Stimulated activated CD4-positive, alpha-beta T cell treated with anti-CD3 and anti-CD28 coated beads, Interleukin-15, amount 100 ng/mL, for 24 hours (primary cell): ENCODE data around the gene ACER3.
"Not testable (repeated sequence)": the region's sequence is repeated elsewhere in the genome, so short reads cannot be mapped to it uniquely, and the experiment has no call there.

Experiments used
- DNase-seq: peaks from one replicate; pipeline ENCODE4 v3.0.0-alpha.2; 2020

Gene ACER3

GRCh38 chr11:76860539-76861475, at the start of gene ACER3:
Gene ACER3 (plus strand): TSS chr11:76860918. CDS start chr11:76860977, 59 bp downstream.
- DNase-seq = peak; percentile 94

GRCh38 chr11:76811259-76811658, 49.5 kb upstream of the ACER3 start:
- no peak for DNase-seq

GRCh38 chr11:76814414-76814813, 46.3 kb upstream of the ACER3 start:
- DNase-seq = no peak

GRCh38 chr11:76815678-76816077, 45.0 kb upstream of the ACER3 start:
- DNase-seq = not testable (repeated sequence)

- DNase-seq = no peak
Observed at GRCh38 chr11:76820184-76820566, 40.5 kb upstream of the ACER3 start.

GRCh38 chr11:76821396-76821795, 39.3 kb upstream of the ACER3 start:
- DNase-seq = not testable (repeated sequence)

GRCh38 chr11:76822406-76822805, 38.3 kb upstream of the ACER3 start:
- DNase-seq = no peak

GRCh38 chr11:76823481-76824028, 37.2 kb upstream of the ACER3 start:
- no peak for DNase-seq

GRCh38 chr11:76824083-76824939, 36.4 kb upstream of the ACER3 start:
- DNase-seq = no peak

GRCh38 chr11:76824980-76825725, 35.6 kb upstream of the ACER3 start:
- no peak for DNase-seq

- DNase-seq = no peak
Observed at GRCh38 chr11:76825726-76826396, 34.9 kb upstream of the ACER3 start.

GRCh38 chr11:76826508-76826907, 34.2 kb upstream of the ACER3 start:
- not testable (repeated sequence) for DNase-seq

GRCh38 chr11:76827005-76827404, 33.7 kb upstream of the ACER3 start:
- not testable (repeated sequence) for DNase-seq

GRCh38 chr11:76830639-76831327, 29.9 kb upstream of the ACER3 start:
- no peak for DNase-seq

GRCh38 chr11:76831686-76832310, 28.9 kb upstream of the ACER3 start:
- no peak for DNase-seq

- no peak for DNase-seq
Observed at GRCh38 chr11:76832361-76832760, 28.4 kb upstream of the ACER3 start.

- DNase-seq = no peak
Observed at GRCh38 chr11:76834151-76834550, 26.6 kb upstream of the ACER3 start.

- DNase-seq = no peak
Observed at GRCh38 chr11:76835036-76835435, 25.7 kb upstream of the ACER3 start.

- DNase-seq = no peak
Observed at GRCh38 chr11:76835928-76836612, 24.6 kb upstream of the ACER3 start.

GRCh38 chr11:76836613-76837291, 24.0 kb upstream of the ACER3 start:
- no peak for DNase-seq
